ENCODE measurements around the gene CTSW.

Gene CTSW

GRCh38 chr11:65856689-65857499 is 22.7 kb upstream of the CTSW start:
- peak; percentile 39 to 83 for DNase-seq

DNA sequence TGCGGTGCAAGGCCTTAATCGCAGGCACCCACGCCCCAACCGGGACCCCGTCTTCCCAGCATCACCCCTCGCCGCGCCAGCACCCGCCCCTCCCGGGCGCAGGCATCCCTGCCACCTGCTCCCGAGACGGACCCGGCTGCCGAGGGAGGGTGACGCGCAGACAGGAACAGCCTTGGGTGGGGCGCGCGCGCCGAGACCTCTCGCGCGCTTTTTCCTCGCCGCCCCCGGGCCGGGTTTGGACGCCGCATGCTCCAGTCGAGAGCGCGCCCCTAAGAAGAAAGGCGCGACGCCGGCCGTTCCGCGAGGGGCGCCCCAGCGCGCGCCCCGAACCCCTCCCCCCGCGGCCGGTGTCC is 22.2 kb upstream of the CTSW start:
- DNase-seq = no peak

GRCh38 chr11:65857853-65858680 is 21.6 kb upstream of the CTSW start, which contains the start of gene CFL1:
Gene CFL1, minus strand, starts transcription at chr11:65858180. Its CDS starts 81 bp downstream, at chr11:65858099.
- peak; percentile 82 to 90 for DNase-seq

DNA sequence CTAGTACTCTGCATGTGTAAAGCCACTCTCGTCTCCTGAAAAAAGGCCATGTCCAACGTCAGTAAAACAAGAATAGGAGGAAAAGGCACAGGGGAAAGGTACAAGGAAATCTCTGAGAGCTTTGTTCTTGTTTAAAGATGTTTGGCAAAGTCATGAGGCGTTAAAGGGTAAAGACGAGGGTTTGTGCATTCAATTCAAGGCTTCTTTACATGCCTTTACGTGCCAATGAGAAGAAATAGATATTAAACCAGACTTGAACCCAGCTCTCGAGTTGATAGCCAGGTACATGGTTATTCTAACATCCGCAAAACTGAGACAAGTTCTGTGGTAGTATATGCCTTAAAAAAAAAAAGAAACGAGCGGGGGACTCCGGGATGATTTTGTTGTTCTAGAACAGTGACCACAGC is 21.0 kb upstream of the CTSW start:
- no peak for DNase-seq

DNA sequence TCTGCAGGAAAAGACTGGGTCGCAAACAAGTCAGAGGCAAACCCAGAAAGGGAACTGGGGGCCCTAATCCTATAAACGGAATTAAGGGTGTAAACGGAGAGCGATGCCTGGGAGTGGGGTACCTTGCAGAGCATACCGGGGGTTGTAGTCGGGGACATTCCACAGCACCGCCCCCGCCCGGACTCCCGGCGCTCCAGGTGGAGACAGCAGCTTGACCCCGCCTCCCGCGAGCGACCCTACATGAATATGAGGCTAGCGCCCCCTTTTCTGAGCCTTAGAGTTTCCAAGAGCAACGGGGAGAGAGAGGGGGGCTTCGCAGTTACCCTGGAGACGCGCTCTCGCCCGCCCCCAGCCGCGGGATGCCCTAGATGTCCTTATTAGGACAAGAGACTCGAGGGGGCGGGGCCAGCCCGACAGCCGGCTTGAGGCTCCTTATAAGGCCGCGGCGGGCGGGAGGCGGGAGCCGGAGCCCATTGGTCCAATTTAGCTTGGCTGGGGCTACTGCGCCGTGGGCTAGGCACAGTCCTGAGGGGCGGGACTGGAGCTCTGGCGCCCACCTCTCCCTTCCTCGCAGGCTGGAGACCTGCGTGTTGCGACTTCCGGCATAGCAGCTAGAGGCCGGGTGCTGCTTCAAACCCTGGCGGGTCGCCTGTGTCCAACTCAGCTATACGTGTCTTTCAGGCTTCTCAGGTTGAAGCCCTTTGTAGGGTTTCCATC is 20.4 kb upstream of the CTSW start:
- DNase-seq = peak; percentile 79 to 82

DNA sequence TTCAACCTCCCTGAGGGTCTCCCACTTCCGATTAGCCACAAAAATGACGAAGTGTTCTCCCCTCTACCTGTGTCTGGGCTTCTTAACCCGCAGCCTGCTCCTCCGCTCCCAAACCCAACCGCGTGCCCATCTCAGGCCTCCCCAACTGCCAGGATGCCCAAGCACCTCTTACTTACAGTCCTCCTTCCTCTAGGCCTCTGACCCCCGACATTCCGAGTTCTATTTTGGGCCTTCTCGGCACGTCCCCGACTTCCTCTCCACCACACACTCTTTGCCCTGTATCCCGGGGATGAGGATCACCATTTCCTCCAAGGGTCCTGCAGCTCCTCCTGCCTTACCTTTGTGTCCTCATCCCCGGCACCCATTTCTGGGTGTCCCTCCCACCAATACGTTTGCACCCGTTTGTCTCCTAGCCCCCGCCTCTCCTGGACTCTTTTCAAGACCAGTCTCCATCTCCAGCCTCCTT is 19.8 kb upstream of the CTSW start:
- no peak for DNase-seq

DNA sequence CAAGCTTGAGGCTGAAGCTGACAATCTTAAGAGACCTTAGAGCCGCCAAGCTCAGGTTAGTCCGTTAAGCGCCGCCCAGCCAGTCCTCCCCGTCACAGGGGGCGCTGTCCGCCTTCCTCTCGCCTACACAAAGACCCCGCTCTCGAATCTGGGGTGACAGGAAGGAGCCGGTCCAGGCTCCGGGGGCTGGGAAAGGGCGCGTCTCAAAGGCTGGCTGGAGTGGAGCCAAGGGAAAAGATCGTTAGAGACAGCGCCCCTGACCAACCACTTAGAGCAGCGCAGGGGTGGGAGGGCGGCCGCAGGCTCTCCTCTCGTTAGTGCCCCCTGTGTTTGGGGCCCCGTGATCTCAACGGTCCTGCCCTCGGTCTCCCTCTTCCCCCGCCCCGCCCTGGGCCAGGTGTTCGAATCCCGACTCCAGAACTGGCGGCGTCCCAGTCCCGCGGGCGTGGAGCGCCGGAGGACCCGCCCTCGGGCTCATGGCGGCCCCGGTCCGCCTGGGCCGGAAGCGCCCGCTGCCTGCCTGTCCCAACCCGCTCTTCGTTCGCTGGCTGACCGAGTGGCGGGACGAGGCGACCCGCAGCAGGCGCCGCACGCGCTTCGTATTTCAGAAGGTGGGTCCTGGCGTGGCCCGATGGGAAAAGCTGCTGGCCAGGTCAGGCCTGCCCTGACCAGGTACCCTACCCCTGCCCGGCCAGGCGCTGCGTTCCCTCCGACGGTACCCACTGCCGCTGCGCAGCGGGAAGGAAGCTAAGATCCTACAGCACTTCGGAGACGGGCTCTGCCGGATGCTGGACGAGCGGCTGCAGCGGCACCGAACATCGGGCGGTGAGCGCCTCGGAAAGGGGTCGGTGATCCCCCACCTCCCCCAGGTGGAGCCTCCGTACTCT is 19.1 kb upstream of the CTSW start, which contains the start of gene MUS81:
Gene MUS81, plus strand, starts transcription at position 156 of the 887 bp plus-strand sequence. Its CDS starts 321 bp downstream, at position 477.
- DNase-seq = peak; percentile 91 to 93

DNA sequence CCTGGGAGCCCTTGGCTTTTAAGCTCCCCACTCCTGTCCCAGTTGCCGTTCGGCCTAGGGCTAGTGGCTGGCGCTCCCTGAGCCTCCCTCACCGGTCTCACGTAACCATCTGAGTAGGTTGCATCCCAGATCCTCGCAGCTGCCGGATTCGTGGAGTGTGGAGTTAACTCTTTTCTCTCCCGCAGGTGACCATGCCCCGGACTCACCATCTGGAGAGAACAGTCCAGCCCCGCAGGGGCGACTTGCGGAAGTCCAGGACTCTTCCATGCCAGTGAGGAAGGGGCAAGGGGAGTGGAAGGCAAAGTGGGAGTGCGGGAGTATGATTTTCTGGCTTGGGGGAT is 18.5 kb upstream of the CTSW start:
- DNase-seq = no peak

- no peak for DNase-seq
Observed at GRCh38 chr11:65861533-65862183, 18.0 kb upstream of the CTSW start.

DNA sequence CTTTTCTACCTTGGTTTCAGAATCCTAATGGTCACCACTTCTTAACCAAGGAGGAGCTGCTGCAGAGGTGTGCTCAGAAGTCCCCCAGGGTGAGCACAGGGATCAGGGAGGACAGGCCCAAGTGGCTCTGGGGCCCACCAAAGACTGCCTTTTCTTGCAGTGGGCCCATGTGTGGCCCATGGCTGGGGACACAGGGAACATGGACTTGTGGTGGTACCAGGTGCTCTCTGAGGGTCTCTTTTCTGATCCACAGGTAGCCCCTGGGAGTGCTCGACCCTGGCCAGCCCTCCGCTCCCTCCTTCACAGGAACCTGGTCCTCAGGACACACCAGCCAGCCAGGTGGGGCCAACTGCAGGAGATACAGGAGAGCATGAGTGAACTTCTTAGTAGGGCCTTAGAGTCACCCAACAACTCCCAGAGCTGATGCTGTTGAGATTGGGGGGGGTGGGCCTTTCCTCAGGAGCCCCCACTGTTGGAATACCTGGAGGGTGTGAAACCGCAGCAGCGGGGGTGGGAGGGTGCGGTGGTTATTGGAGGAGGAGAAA is 17.4 kb upstream of the CTSW start:
- DNase-seq = no peak

- no peak for DNase-seq
Observed at GRCh38 chr11:65862941-65863888, 16.4 kb upstream of the CTSW start.

DNA sequence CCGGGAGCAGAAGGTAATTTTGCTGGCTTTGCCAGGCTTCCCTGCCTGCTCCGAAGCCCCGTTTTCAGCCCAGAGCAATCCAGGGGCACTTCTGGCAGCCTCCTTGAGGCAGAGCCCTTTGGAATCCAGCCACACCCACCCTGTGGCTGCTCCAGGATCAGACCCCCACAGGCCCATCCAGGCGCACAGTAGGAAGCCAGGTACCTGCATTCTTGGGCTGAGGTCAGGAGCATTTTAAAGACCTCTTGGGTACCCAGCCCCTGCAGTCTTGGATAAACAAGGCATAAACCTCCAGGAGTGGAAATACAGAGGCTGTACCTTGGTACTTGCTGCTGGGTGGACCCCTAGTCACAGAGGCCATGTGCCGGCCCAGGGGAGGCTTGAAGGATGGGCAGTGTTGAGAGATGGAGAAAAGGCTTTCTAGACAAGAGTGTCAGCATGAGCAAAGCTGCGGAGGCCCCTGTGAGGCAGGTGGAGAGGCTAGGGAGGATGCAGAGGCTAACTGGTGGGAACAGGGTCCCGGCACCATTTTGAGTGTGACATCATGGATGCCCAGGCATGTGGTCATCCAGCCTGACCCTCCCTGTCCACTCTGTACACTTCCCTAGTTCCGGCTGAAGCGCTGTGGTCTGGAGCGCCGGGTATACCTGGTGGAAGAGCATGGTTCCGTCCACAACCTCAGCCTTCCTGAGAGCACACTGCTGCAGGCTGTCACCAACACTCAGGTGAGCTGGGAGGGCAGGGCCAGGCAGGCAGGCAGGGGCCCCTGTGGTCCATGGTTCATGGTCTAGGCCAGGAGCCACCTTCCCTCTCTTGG is 15.5 kb upstream of the CTSW start:
- no peak for DNase-seq

GRCh38 chr11:65864706-65865471 is 14.7 kb upstream of the CTSW start:
- DNase-seq = no peak

- DNase-seq = no peak
Observed at GRCh38 chr11:65865550-65866172, 14.0 kb upstream of the CTSW start.

GRCh38 chr11:65866509-65867283 is 12.9 kb upstream of the CTSW start:
- no peak for DNase-seq

GRCh38 chr11:65867284-65868071 is 12.2 kb upstream of the CTSW start:
- DNase-seq = no peak
